ENCODE data around the gene TGFBR3. TPM values are rescaled to one million over a fixed set of nuclear protein-coding genes. Genes with fewer than 3 reads are reported as not detected.

TGFBR3 gene
- total and polyA plus RNA-seq, 9 of the 15 experiments (the other 6 are each of a cell fraction or from before 2014, with no cell fraction given): 3.6 to 32.4 (median 15.6) TPM

DNA sequence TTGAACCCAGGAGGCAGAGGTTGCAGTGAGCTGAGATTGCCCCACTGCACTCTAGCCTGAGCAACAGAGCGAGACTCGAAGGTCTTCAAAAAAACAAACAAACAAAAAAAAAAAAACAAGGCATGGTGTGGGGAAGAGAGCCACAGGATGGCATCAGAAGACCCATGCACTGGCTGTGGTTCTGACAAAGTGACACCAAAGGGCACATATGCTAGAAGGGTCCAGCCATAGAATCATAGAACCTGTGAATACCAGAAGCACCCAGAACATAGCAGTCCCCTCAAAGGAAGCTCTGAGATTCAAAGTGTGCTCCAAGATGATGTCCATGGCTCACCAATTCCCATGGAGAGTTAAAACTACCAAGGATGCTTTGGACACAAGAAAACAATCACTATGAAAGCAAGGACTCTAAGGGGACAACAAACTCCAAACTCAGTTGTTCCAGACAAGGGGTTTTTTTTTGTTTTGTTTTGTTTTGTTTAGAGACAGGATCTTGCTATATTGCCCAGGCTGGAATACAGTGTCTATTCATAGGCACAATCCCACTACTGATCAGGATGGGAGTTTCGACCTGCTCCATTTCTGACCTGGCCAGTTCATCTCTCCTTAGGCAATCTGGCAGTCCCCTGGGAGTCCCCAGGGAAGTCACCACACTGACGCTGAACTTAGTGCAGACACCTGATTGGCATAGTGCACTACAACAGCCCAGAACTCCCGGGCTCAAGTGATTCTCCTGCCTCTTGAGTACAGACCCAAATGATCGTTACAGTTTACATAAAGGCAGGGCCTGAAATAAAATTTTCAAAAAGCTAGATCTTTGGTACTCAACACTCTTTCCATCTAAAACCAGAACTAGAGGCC, 56.4 kb downstream of the TGFBR3 start:
- Histone ChIP-seq H3K4me2 (ENCODE audit: insufficient read depth, low read length) (no peak overlapping the region), H3K36me3 (ENCODE audit: control insufficient read depth, insufficient read depth, low read length) (no peaks in the 10 kb centered on the region; the same call in 2 of the 3 replicates), H3K9ac (ENCODE audit: insufficient read depth in 1 of 2, low read depth in 2 of 2, low read length in 2 of 2) (no peak overlapping the region), H3K4me1 (replicated peaks in 1 of 2; ENCODE audit: control insufficient read depth in 2 of 2, insufficient read depth in 2 of 2, low read length in 2 of 2) (no peaks in the 10 kb centered on the region; a peak in 1 of 5 replicates), H3K27me3 (ENCODE audit: control insufficient read depth in 2 of 2, insufficient read depth in 2 of 2, low read length in 2 of 2) (no peaks in the 10 kb centered on the region), H2AFZ (ENCODE audit: low read depth, low read length) (no peak overlapping the region), H3K9me1 (ENCODE audit: control insufficient read depth, insufficient read depth, low read length) (peaks cover 4% of the 10 kb centered on the region), H4K20me1 (replicated peaks; ENCODE audit: control insufficient read depth, insufficient read depth, low read length) (peaks cover 5% of the 10 kb centered on the region), H3K9me3 (replicated peaks; ENCODE audit: control insufficient read depth, insufficient read depth, low read depth, low read length) (no peaks in the 10 kb centered on the region), H3K79me2 (ENCODE audit: control insufficient read depth, insufficient read depth, low read length) (0 out of 3 replicates have a peak, but pooled peaks cover 4% of the 10 kb centered on the region), H3K27ac (ENCODE audit: extremely low read depth, low read depth, low read length) (no peak overlapping the region), H3K4me3 (no peak overlapping the region)
- CTCF ChIA-PET (ENCODE audit: low intra/inter-chr PET ratio): no interaction called here
- FAIRE-seq (no peak), DNase-seq (ENCODE audit: extremely low read depth in 1 of 4, low spot score in 3 of 4) (no peak), ATAC-seq (no peak)
- in situ Hi-C loops (cut with MboI): no loop called here
- WGBS (ENCODE audit: insufficient coverage, low coverage, missing lambda C conversion rate): 60% methylated on average over 6 of the region's 6 CpGs
- intact Hi-C loops (cut with micrococcal nuclease): no loop called here
- TF ChIP-seq KHSRP (IDR thresholded peaks at IDR 0.05) (no peak), FOXK2 (conservative IDR thresholded peaks at IDR 0.05 in 1 of 2, IDR thresholded peaks at IDR 0.05 in 1 of 2; ENCODE audit: low read depth in 2 of 2) (no peak), XRCC3 (IDR thresholded peaks at IDR 0.05) (no peak), STAG1 (CRISPR knock-in tag; IDR thresholded peaks at IDR 0.05; ENCODE audit: borderline replicate concordance) (no peak), PHF20 (IDR thresholded peaks at IDR 0.05; ENCODE audit: partially characterized antibody) (no peak), SMARCB1 (IDR thresholded peaks at IDR 0.05; ENCODE audit: insufficient read length, low read depth) (no peak), JUNB (CRISPR knock-in tag; conservative IDR thresholded peaks at IDR 0.05) (no peak), TAF9B (IDR thresholded peaks at IDR 0.05; ENCODE audit: partially characterized antibody) (no peak), MTA2 (IDR thresholded peaks at IDR 0.05; ENCODE audit: low read depth) (no peak), ZNF583 (CRISPR knock-in tag; IDR thresholded peaks at IDR 0.05) (no peak)
- BruUV-seq (replicated peaks): no TSS peak
- POLR2A ChIA-PET: interaction anchor here (0.6 kb wide), 1 partner anchor 1964 kb away, joined by 3 read pairs; no protein-coding TSS in a partner anchor
